ENCODE results near the gene SLC37A2.

The SLC37A2 gene

GRCh38 chr11:125090816-125091215 lies 27.7 kb downstream of the SLC37A2 start:
- TF ChIP-seq FOXP2 (optimal IDR thresholded peaks at IDR 0.05; ENCODE audit: control extremely low read depth, extremely low read length, insufficient read depth), result no peak
- TF ChIP-seq EZH2 (IDR thresholded peaks at IDR 0.05), result no peak
- no peak for TF ChIP-seq POLR2AphosphoS5 (IDR thresholded peaks at IDR 0.05; ENCODE audit: borderline replicate concordance, low read depth, low read length)
- H3K9ac ChIP-seq (ENCODE audit: insufficient read length), result no peak overlapping the region
- no peak overlapping the region for H3K4me3 ChIP-seq
- no peak for DNase-seq (ENCODE audit: low read depth, low spot score)
- H3K27ac ChIP-seq, result no peak overlapping the region
- no peaks in the 10 kb centered on the region for H3K36me3 ChIP-seq (ENCODE audit: insufficient read depth, low read length)
- H3K9me3 ChIP-seq (ENCODE audit: low read depth, low read length), result no peaks in the 10 kb centered on the region

GRCh38 chr11:125091247-125091876 lies 28.3 kb downstream of the SLC37A2 start:
- Histone ChIP-seq H3K36me3 (ENCODE audit: insufficient read depth, low read length) (no peaks in the 10 kb centered on the region; the same call in 1 of the 2 replicates), H3K4me3 (no peak overlapping the region), H3K9ac (ENCODE audit: insufficient read length) (no peak overlapping the region), H3K27ac (no peak overlapping the region), H3K9me3 (ENCODE audit: low read depth, low read length) (no peaks in the 10 kb centered on the region)
- DNase-seq (ENCODE audit: low read depth, low spot score), result peak; percentile 28
- TF ChIP-seq FOXP2 (optimal IDR thresholded peaks at IDR 0.05; ENCODE audit: control extremely low read depth, extremely low read length, insufficient read depth), result no peak
- TF ChIP-seq POLR2AphosphoS5 (IDR thresholded peaks at IDR 0.05; ENCODE audit: borderline replicate concordance, low read depth, low read length), result no peak
- TF ChIP-seq EZH2 (IDR thresholded peaks at IDR 0.05), result no peak

- no peaks in the 10 kb centered on the region for H3K9me3 ChIP-seq (ENCODE audit: low read depth, low read length)
- H3K9ac ChIP-seq (ENCODE audit: insufficient read length), result peak overlapping the region; percentile 53
- H3K36me3 ChIP-seq (ENCODE audit: insufficient read depth, low read length), result no peaks in the 10 kb centered on the region; the same call in 1 of the 2 replicates
- DNase-seq (ENCODE audit: low read depth, low spot score), result no peak
- no peak overlapping the region for H3K4me3 ChIP-seq
- TF ChIP-seq EZH2 (IDR thresholded peaks at IDR 0.05) (no peak), POLR2AphosphoS5 (IDR thresholded peaks at IDR 0.05; ENCODE audit: borderline replicate concordance, low read depth, low read length) (no peak), FOXP2 (optimal IDR thresholded peaks at IDR 0.05; ENCODE audit: control extremely low read depth, extremely low read length, insufficient read depth) (no peak)
- no peak overlapping the region for H3K27ac ChIP-seq
Observed at GRCh38 chr11:125091877-125092664, 29.0 kb downstream of the SLC37A2 start.

- no peak overlapping the region for H3K9ac ChIP-seq (ENCODE audit: insufficient read length)
- peaks cover 3% of the 10 kb centered on the region; the same call in 1 of the 2 replicates for H3K36me3 ChIP-seq (ENCODE audit: insufficient read depth, low read length)
- no peak overlapping the region for H3K4me3 ChIP-seq
- TF ChIP-seq FOXP2 (optimal IDR thresholded peaks at IDR 0.05; ENCODE audit: control extremely low read depth, extremely low read length, insufficient read depth), result no peak
- DNase-seq (ENCODE audit: low read depth, low spot score), result no peak
- no peak overlapping the region for H3K27ac ChIP-seq
- no peaks in the 10 kb centered on the region for H3K9me3 ChIP-seq (ENCODE audit: low read depth, low read length)
Observed at GRCh38 chr11:125092669-125093068, 29.6 kb downstream of the SLC37A2 start.

GRCh38 chr11:125093502-125093901 lies 30.4 kb downstream of the SLC37A2 start:
- Histone ChIP-seq H3K4me3 (no peak overlapping the region), H3K9me3 (ENCODE audit: low read depth, low read length) (no peaks in the 10 kb centered on the region), H3K36me3 (ENCODE audit: insufficient read depth, low read length) (peaks cover 3% of the 10 kb centered on the region; the same call in 1 of the 2 replicates), H3K9ac (ENCODE audit: insufficient read length) (no peak overlapping the region), H3K27ac (no peak overlapping the region)
- TF ChIP-seq POLR2AphosphoS5 (IDR thresholded peaks at IDR 0.05; ENCODE audit: borderline replicate concordance, low read depth, low read length) (no peak), EZH2 (IDR thresholded peaks at IDR 0.05) (no peak), FOXP2 (optimal IDR thresholded peaks at IDR 0.05; ENCODE audit: control extremely low read depth, extremely low read length, insufficient read depth) (no peak)
- DNase-seq (ENCODE audit: low read depth, low spot score), result no peak

GRCh38 chr11:125094731-125095130 lies 31.6 kb downstream of the SLC37A2 start:
- TF ChIP-seq POLR2AphosphoS5 (IDR thresholded peaks at IDR 0.05; ENCODE audit: borderline replicate concordance, low read depth, low read length), result no peak
- TF ChIP-seq EZH2 (IDR thresholded peaks at IDR 0.05), result no peak
- TF ChIP-seq FOXP2 (optimal IDR thresholded peaks at IDR 0.05; ENCODE audit: control extremely low read depth, extremely low read length, insufficient read depth), result no peak
- no peak for DNase-seq (ENCODE audit: low read depth, low spot score)
- no peak overlapping the region for H3K27ac ChIP-seq
- peaks cover 3% of the 10 kb centered on the region; the same call in 1 of the 2 replicates for H3K36me3 ChIP-seq (ENCODE audit: insufficient read depth, low read length)
- H3K4me3 ChIP-seq, result no peak overlapping the region
- no peaks in the 10 kb centered on the region for H3K9me3 ChIP-seq (ENCODE audit: low read depth, low read length)
- H3K9ac ChIP-seq (ENCODE audit: insufficient read length), result no peak overlapping the region

- H3K36me3 ChIP-seq (ENCODE audit: insufficient read depth, low read length), result peaks cover 14% of the 10 kb centered on the region
- H3K9ac ChIP-seq (ENCODE audit: insufficient read length), result no peak overlapping the region
- TF ChIP-seq EZH2 (IDR thresholded peaks at IDR 0.05) (no peak), POLR2AphosphoS5 (IDR thresholded peaks at IDR 0.05; ENCODE audit: borderline replicate concordance, low read depth, low read length) (no peak), FOXP2 (optimal IDR thresholded peaks at IDR 0.05; ENCODE audit: control extremely low read depth, extremely low read length, insufficient read depth) (no peak)
- no peak overlapping the region for H3K27ac ChIP-seq
- H3K9me3 ChIP-seq (ENCODE audit: low read depth, low read length), result no peaks in the 10 kb centered on the region
- no peak overlapping the region for H3K4me3 ChIP-seq
- no peak for DNase-seq (ENCODE audit: low read depth, low spot score)
Observed at GRCh38 chr11:125100136-125100535, 37.0 kb downstream of the SLC37A2 start.

- Histone ChIP-seq H3K36me3 (ENCODE audit: insufficient read depth, low read length) (peaks cover 14% of the 10 kb centered on the region), H3K27ac (no peak overlapping the region), H3K4me3 (no peak overlapping the region), H3K9ac (ENCODE audit: insufficient read length) (no peak overlapping the region), H3K9me3 (ENCODE audit: low read depth, low read length) (no peaks in the 10 kb centered on the region)
- TF ChIP-seq POLR2AphosphoS5 (IDR thresholded peaks at IDR 0.05; ENCODE audit: borderline replicate concordance, low read depth, low read length), result no peak
- no peak for TF ChIP-seq EZH2 (IDR thresholded peaks at IDR 0.05)
- no peak for TF ChIP-seq FOXP2 (optimal IDR thresholded peaks at IDR 0.05; ENCODE audit: control extremely low read depth, extremely low read length, insufficient read depth)
- no peak for DNase-seq (ENCODE audit: low read depth, low spot score)
Observed at GRCh38 chr11:125101596-125101995, 38.5 kb downstream of the SLC37A2 start.
